GM21367 (cell line): ENCODE measurements around the gene SLC7A6.
A peak's percentile ranks its signal among the peaks of the same experiment; 100 is the strongest.

Experiments used
- ATAC-seq: cut with Tn5 transposase; IDR thresholded peaks from one replicate; pipeline ENCODE4 v1.9.1; 2021; ENCODE audit not compliant: unreplicated experiment

SLC7A6 gene

DNA sequence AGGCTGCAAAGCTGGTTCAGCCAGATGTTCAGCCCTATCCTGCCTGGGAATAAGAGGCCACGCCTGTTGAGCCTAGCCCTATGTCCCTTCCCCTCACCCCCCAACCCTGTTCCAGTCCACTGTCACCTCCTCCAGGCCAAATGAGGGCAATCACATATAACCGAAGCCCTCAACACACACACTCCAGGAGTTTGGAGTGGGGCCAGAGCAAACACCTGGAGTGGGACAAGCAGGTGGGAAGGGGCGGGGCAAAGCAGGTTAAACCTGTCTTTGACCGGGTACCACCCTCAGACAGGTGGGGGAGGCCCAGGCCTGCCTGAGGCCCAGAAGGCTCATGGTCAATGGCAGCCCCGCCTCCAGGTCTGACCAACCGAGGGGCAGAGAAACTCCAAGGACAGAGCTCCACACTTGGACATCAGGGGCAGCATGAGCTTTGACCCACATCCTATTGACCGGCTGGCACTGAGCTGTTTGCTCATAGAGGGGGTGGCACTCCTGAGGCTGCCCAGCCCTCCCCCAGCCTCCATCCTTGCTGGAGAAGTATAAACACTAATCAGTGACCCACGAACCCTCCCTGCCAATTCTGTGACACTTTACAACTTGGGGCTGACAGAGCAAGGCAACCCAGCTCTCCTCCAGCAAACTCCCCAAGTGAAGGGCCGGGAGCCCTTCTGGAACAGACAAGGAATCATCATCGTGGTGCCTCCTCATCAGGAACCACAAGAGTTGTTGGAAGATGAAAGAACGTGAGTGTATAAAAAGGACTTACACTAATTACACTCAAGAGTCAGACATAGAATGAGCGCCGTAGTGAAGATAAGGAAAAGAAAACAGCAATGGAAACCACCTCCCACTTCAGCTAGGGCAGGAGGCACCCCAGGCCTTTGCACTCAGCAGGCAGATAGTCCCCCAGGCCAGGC lies 29.9 kb upstream of the SLC7A6 start:
- ATAC-seq: no peak

GRCh38 chr16:68235108-68235886 lies 29.0 kb upstream of the SLC7A6 start:
- ATAC-seq: no peak

GRCh38 chr16:68235887-68236136 lies 28.5 kb upstream of the SLC7A6 start, which contains the start of gene ESRP2:
Gene ESRP2, minus strand, starts transcription at chr16:68236127. Its CDS starts 82 bp downstream, at chr16:68236045.
- ATAC-seq: no peak

DNA sequence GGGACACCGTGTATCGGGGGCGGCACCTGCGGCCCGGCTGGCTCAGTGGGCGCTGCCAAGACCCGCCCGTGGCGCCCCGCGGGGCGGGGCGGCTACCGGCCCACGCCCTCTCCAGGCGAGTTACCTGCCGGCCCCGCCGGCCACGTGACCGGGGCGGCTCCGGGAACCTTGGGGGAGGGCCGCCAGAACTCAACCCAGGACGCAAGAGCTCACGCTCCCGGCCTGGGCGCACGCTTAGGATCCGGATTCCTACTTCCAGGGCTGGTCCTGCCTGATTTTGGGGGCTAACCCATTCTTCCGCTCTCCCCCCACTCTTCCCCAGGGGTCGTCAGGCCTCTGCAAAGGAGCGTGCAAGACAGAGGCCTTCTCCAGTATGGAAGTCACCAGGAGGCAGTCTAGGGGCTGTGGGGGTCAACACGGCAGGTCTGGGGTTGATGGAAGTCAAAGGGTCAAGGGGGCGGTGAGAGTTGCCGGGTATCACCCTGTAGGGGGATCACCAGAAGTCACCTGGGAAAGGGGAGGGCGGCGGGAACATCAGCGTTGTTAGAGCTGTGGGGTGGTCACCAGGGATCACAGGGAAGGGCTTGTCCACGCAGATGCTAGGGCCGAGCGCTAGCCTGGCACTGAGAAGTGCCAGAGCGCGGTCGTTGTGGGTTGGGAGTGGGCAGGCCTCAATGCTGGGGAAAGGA lies 28.0 kb upstream of the SLC7A6 start:
- no peak for ATAC-seq

DNA sequence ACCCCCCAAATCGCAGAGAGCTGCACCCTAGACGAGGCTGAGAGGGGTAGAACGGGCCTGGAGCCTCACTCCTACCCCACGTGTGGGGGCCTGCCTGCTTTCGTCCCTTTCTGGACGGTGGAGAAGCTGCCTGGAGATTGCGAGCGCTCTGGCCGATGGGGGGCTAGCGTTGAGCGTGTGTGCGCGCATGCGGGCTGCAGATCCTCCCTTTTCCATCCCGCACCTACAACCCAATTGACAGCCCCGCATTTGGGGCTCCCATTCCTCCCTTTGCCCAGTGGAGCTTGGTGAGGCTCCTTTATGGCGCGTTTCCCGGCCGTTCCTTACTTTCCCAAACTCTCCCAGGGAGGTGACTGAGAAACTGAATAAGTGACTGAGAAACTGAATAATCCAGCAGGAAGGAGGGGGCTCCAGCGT lies 27.5 kb upstream of the SLC7A6 start:
- no peak for ATAC-seq

- peak; percentile 75 for ATAC-seq
Observed at GRCh38 chr16:68237243-68238028, 26.9 kb upstream of the SLC7A6 start.

- no peak for ATAC-seq
Observed at GRCh38 chr16:68238029-68238345, 26.3 kb upstream of the SLC7A6 start.

GRCh38 chr16:68242085-68242484 lies 22.2 kb upstream of the SLC7A6 start:
- ATAC-seq: no peak

- no peak for ATAC-seq
Observed at GRCh38 chr16:68242926-68243858, 21.1 kb upstream of the SLC7A6 start.

DNA sequence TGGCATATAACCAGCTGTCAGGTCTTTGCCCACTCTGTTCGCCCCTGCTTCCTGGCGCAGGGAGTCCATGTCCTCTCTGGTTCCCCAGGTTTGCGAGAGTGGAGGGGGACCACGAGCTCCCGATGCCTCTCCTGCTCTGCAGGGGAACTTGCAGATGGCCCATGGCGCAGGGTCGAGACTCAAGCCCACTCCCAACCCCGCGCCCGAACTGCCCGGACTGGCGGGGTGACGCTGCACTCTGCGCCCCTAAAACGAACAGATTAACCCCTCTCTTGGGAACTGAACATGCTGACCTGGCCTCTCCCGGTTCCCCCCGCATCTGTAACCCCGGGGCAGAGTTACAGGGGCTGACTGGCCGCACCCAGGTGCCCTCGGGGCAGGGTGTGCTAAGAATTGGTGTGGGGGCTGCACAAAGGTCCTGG lies 19.8 kb upstream of the SLC7A6 start:
- ATAC-seq: no peak

DNA sequence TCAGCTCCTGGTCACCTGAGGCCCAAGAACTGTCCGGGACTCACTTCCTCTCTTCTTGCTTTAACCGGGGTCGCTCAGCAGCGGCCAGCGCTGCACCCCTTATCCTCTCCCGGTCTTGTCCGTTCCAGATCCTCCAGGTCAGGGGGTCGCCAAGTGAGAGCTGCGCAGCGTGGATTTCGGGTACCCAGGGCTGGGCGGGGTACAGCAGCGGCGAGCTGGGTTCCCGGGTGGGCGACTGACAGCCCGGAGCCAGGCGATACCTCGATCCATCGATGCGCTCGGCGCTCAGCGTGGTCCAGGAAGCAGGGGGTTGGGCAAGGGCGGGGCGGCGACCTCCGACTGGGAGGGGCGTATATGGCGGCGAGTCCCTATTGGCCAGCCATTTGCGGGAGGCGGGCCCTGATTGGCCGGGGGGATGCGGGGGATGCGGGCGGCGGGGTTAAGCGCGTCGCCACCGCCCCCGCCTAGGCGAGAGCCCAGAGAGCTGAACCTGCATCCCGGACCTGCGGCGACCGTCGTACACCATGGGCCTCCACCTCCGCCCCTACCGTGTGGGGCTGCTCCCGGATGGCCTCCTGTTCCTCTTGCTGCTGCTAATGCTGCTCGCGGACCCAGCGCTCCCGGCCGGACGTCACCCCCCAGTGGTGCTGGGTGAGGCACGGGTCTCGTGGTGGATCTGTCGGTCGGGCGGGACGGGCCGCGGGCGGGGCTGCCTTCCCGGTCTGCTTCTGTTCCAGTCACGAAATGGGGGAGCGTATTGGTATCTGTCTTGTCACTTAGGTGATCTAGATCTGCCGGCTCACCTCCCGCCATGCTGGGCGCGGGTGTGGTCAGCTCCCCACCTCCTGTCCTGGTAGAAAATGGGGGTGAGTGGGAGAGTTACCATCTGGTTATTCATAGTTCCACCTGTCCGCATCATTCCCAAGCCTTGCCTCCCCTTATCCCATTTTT lies 19.1 kb upstream of the SLC7A6 start, which contains the start of gene PLA2G15:
Gene PLA2G15, plus strand, starts transcription at position 471 of the 951 bp plus-strand sequence. Its CDS starts 54 bp downstream, at position 525.
- peak; percentile 53 for ATAC-seq

GRCh38 chr16:68246121-68246520 lies 18.2 kb upstream of the SLC7A6 start:
- ATAC-seq: no peak

DNA sequence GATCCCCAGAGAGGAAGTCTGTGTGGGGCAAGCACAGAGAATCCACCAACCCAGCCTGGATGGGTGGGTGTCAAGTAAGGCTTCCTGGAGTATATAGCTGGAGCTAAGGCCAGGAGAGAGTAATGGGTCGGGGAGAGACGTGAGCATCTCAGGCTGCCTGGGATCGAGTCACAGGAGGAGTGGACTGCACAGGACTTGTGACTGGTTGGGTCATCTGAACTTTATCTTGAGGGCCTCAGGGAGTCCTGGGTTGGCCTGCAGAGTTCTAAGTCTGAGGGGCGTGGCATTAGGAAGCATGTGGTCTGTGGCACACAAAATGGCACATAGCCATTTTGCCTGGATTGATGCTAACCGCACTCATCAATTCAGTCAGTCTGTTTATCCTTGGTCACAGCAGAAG lies 17.7 kb upstream of the SLC7A6 start:
- no peak for ATAC-seq

DNA sequence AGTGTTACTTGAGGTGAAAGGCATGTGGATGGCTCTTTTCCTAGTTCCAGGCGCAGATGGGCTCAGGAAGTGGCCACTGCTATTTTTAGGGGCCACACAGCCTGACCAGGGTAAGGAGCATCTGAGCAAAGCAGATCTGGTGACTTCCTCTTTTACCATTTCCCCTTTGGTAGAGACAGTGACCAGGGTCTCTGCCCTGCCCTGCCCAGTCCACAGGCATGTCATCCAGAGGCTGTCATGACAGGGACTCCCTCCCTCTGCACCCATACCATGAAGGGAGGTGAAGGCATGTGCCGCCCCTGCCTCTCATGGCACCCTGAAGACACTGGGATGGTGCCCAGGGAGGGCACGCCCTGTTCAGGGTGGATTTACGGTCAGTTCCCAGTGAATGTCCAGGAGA lies 16.9 kb upstream of the SLC7A6 start:
- no peak for ATAC-seq

- ATAC-seq: no peak
Observed at GRCh38 chr16:68247932-68248331, 16.4 kb upstream of the SLC7A6 start.

DNA sequence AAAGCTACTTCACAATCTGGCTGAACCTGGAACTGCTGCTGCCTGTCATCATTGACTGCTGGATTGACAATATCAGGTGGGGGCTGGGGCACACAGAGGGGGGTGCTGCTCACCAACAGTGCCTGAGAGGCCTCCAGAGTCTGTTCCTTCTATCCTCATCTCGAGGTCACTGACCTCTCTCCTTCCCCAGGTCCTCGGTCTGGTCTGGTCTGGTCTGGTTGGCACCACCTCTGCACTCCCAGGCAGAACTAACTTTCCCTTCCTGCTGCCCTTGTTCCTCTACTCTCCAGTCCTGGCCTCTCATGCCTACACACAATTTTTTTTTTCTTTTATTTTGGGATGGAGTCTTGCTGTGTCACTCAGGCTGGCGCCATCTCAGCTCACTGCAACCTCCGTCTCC lies 15.0 kb upstream of the SLC7A6 start:
- ATAC-seq: no peak

DNA sequence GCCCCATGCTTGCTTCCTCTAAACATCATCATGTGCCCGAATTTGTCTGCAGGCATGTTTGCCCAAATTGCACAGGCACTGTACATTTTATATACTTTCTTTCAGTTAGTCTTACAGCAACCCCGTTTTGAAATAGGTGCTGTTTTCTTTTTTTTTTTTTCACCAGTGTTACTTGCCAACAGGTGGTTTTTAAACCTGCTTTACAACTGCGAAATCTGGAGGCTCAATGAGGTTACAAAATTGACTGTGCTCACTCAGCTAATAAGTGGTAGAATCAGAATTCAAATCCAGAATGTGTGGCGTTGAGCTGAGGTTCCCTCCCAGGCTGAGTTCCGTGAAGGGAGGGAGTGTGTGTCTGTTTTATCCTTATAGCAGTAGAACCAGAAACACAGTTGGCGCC lies 13.4 kb upstream of the SLC7A6 start:
- ATAC-seq: no peak

DNA sequence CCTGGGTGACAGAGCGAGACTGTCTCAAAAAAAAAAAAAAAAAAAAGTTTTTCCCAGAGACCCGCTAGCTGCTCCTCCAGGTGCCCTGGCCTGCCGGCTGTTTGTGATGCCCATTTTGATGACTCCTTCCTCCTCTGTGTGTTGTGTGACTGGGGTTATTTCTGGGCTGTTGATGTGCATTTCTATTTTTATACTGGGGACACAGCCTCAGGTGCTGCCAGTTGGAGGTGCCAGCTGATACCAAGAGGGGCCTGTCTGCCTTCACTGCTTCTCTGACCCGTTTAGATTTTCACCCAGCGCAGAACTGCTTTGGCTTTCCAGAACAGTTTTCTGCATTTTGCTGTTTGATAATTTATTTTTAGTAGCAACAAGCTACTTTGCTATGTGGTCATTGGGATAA lies 12.5 kb upstream of the SLC7A6 start:
- no peak for ATAC-seq

GRCh38 chr16:68252383-68252782 lies 11.9 kb upstream of the SLC7A6 start:
- ATAC-seq: no peak
